Sigmoid colon (tissue), 4 donors: ENCODE data around the gene FAM236A.
"Not testable (repeated sequence)": the region's sequence is repeated elsewhere in the genome, so short reads cannot be mapped to it uniquely, and the experiment has no call there.

Experiments used
- CTCF ChIP-seq, 4 experiments: fragments of 450-650 bp in 3 of 4; fragments of 200-600 bp in 1 of 4; IDR thresholded peaks; one replicate each; pipeline ENCODE4 v1.5.1; 2016 to 2019; ENCODE audit warnings: antibody characterized with exemption in 4 of 4, mild to moderate bottlenecking in 3 of 4, moderate library complexity in 2 of 4
- EP300 ChIP-seq, 4 donors: sonication (generic); formaldehyde crosslinking; IDR thresholded peaks; one replicate each; pipeline ENCODE4 v1.6.1; 2017; ENCODE audit warnings: antibody characterized with exemption in 4 of 4
- POLR2A ChIP-seq, 2 donors: fragments of 450-650 bp; IDR thresholded peaks; one replicate each; pipeline ENCODE4 v1.6.1; 2016; ENCODE audit warnings: antibody characterized with exemption in 2 of 2, mild to moderate bottlenecking in 2 of 2, moderate library complexity in 2 of 2
- POLR2AphosphoS5 ChIP-seq, 4 donors: sonication (generic); formaldehyde crosslinking; IDR thresholded peaks; one replicate each; pipeline ENCODE4 v1.6.1; 2017; ENCODE audit warnings: antibody characterized with exemption in 4 of 4

- not testable (repeated sequence) for TF ChIP-seq POLR2AphosphoS5, CTCF, POLR2A, EP300 (IDR thresholded peaks at IDR 0.05)
Observed at GRCh38 chrX:72936882-72937455, 1.0 kb upstream of the FAM236A start.
